Stomach smooth muscle (tissue), 2 donors: ENCODE data around the gene GBF1.
A peak's percentile ranks its signal among the peaks of the same experiment; 100 is the strongest.

ENCODE experiments used
- H3K27ac ChIP-seq: one replicate; pipeline ENCODE4 v1.7.0; 2013; ENCODE audit warnings: mild to moderate bottlenecking, low read length, inconsistent platforms
- H3K27me3 ChIP-seq, 2 donors: one replicate each; pipeline ENCODE4 v1.7.0; 2013; ENCODE audit warnings: low read length in 2 of 2; ENCODE audit not compliant: insufficient read depth in 2 of 2, control insufficient read depth in 1 of 2
- H3K36me3 ChIP-seq, 2 donors: one replicate each; pipeline ENCODE4 v1.7.0; 2013; ENCODE audit warnings: low read length in 2 of 2; ENCODE audit not compliant: control insufficient read depth in 2 of 2, insufficient read depth in 2 of 2
- H3K4me1 ChIP-seq: one replicate; pipeline ENCODE4 v1.7.0; 2013; ENCODE audit warnings: low read length; ENCODE audit not compliant: control insufficient read depth, insufficient read depth
- H3K4me3 ChIP-seq, 2 donors: one replicate each; pipeline ENCODE4 v1.7.0; 2013; ENCODE audit warnings: low read length in 2 of 2
- H3K9ac ChIP-seq, 2 donors: one replicate each; pipeline ENCODE4 v1.7.0; 2013; ENCODE audit warnings: low read length in 2 of 2, mild to moderate bottlenecking in 1 of 2
- H3K9me3 ChIP-seq, 2 donors: one replicate each; pipeline ENCODE4 v1.7.0; 2013; ENCODE audit warnings: low read length in 2 of 2; ENCODE audit not compliant: control insufficient read depth in 2 of 2
- donor health status: healthy.
- donor health status: Pancreatic carcinoma.

GBF1 gene

GRCh38 chr10:102394079-102394800 is 148.9 kb downstream of the GBF1 start:
- Histone ChIP-seq H3K4me3 (peak overlapping the region; percentile 94 to 99), H3K4me1 (peaks cover 50% of the 10 kb centered on the region), H3K36me3 (peaks cover 11 to 14% of the 10 kb centered on the region in 2 donors), H3K27me3 (no peaks in the 10 kb centered on the region), H3K9me3 (no peaks in the 10 kb centered on the region), H3K9ac (peak overlapping the region; percentile 88 to 89), H3K27ac (peak overlapping the region; percentile 99)

- Histone ChIP-seq H3K36me3 (peaks cover 11 to 15% of the 10 kb centered on the region in 2 donors), H3K4me1 (peaks cover 56% of the 10 kb centered on the region), H3K27me3 (no peaks in the 10 kb centered on the region), H3K4me3 (peak overlapping the region; percentile 94 to 99), H3K27ac (peak overlapping the region; percentile 99), H3K9ac (peak overlapping the region; percentile 88 to 89), H3K9me3 (no peaks in the 10 kb centered on the region)
These were observed 149.6 kb downstream of the GBF1 start for GRCh38 chr10:102394801-102395399.

DNA sequence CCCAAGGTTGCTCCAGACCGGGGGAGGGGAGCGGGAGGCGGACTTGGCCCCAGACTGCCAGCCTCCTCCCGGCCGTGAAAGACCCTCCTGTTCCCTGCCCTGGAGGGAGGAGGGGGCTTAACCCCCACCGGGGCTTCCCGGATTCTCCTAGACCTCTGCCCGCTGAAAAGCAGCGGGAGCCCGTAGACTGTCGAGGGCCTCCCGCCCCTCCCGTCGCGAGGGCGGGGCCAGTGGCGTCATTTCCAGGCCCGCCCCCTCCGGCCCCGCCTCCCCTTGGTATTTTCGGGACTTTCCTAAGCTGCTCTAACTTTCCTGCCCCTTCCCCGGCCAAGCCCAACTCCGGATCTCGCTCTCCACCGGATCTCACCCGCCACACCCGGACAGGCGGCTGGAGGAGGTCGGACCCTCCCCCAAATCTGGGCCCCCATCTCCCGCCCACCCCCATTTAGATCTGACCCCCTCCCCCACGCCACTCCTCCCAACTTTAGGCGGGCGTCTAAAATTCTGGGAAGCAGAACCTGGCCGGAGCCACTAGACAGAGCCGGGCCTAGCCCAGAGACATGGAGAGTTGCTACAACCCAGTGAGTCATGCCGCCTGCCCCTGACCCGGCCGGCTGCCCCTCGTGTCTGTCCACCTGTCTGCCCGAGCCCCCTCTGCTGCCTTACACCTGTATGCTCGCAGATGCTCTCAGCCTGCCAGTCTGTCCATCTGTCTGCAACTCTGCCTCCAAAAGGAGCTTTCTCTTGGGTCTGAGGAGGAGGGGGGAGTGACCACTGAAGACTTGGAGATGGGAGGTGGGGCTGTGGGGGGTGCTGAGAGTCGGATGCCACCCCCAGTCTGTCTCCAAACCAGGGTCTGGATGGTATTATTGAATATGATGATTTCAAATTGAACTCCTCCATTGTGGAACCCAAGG is 150.3 kb downstream of the GBF1 start, which contains the start of gene NFKB2:
NFKB2 (plus strand) TSS at position 306 of the 917 bp plus-strand sequence; CDS start at position 561, 255 bp downstream.
- peaks cover 64% of the 10 kb centered on the region for H3K4me1 ChIP-seq
- H3K27ac ChIP-seq, result peak within 1 kb of the TSS; percentile 99
- H3K36me3 ChIP-seq, result peaks cover 16 to 22% of the 10 kb centered on the region in 2 donors
- no peaks in the 10 kb centered on the region for H3K27me3 ChIP-seq
- H3K9me3 ChIP-seq, result no peaks in the 10 kb centered on the region
- peak within 1 kb of the TSS; percentile 94 to 99 for H3K4me3 ChIP-seq
- H3K9ac ChIP-seq, result peak within 1 kb of the TSS; percentile 88 to 89

DNA sequence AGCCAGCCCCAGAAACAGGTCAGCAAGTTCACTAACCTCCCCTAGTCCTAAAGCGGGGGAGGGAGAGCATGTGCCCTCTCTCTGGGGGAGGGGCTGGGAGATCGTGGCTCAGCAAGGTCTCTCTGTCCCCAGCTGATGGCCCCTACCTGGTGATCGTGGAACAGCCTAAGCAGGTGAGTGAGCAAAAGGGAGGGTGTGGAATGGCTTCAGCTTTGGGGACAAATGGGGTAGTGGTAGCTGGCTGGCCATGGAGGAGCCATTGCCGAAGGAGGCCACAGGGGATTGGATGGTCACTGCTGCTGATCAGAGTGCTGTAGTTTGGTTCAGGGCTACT is 151.0 kb downstream of the GBF1 start:
- Histone ChIP-seq H3K27me3 (no peaks in the 10 kb centered on the region), H3K9ac (peak overlapping the region; percentile 87 to 89), H3K4me1 (peaks cover 70% of the 10 kb centered on the region), H3K36me3 (peaks cover 19 to 25% of the 10 kb centered on the region in 2 donors), H3K9me3 (no peaks in the 10 kb centered on the region), H3K4me3 (peak overlapping the region; percentile 81 to 94), H3K27ac (peak overlapping the region; percentile 99)

DNA sequence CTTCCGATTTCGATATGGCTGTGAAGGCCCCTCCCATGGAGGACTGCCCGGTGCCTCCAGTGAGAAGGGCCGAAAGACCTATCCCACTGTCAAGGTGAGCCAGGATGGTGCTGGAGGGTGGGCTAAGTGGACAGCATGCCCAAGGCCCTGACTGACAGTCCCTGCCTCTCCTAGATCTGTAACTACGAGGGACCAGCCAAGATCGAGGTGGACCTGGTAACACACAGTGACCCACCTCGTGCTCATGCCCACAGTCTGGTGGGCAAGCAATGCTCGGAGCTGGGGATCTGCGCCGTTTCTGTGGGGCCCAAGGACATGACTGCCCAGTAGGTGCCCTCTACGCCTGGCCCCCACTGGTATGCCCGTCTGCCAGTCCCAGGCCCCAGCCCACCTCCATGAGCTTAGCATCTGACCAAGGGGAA is 151.4 kb downstream of the GBF1 start:
- Histone ChIP-seq H3K27me3 (no peaks in the 10 kb centered on the region), H3K36me3 (peaks cover 23 to 29% of the 10 kb centered on the region in 2 donors), H3K4me3 (peak overlapping the region; percentile 81 to 94), H3K27ac (peak overlapping the region; percentile 99), H3K9ac (peak overlapping the region; percentile 87 to 89), H3K4me1 (peaks cover 74% of the 10 kb centered on the region), H3K9me3 (no peaks in the 10 kb centered on the region)

DNA sequence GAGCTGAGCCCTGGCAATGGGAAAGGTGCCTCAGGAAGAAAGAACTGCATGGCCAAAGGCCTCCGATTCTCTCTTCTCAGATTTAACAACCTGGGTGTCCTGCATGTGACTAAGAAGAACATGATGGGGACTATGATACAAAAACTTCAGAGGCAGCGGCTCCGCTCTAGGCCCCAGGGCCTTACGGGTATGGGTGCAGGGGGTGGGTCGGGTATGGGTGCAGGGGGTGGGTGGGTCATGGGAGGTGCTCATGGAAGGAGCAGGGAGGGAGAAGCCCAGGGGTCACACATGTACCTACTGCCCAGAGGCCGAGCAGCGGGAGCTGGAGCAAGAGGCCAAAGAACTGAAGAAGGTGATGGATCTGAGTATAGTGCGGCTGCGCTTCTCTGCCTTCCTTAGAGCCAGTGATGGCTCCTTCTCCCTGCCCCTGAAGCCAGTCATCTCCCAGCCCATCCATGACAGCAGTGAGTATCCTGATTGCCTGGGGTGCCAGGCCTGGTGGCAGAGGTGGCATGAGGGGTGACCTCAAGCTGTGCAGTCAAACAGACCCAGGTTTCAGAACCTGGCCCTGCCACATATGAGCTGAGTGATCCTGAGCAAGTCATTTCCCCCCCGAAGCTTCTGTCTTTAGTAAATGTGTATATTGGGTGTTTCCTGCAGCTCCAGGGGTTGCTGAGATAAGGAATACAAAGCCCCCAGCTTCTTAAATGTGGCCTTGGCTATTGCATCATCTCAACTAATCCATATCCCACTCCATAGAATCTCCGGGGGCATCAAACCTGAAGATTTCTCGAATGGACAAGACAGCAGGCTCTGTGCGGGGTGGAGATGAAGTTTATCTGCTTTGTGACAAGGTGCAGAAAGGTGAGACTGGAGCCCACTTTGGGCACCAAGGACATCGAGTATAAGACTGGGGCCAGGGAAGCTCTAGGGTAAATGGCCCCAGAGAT is 152.2 kb downstream of the GBF1 start:
- Histone ChIP-seq H3K27ac (peak overlapping the region; percentile 100), H3K9me3 (no peaks in the 10 kb centered on the region), H3K9ac (peak overlapping the region; percentile 87 to 89), H3K4me3 (peak overlapping the region; percentile 81 to 94), H3K27me3 (no peaks in the 10 kb centered on the region), H3K4me1 (peaks cover 82% of the 10 kb centered on the region), H3K36me3 (peaks cover 29 to 30% of the 10 kb centered on the region in 2 donors)

DNA sequence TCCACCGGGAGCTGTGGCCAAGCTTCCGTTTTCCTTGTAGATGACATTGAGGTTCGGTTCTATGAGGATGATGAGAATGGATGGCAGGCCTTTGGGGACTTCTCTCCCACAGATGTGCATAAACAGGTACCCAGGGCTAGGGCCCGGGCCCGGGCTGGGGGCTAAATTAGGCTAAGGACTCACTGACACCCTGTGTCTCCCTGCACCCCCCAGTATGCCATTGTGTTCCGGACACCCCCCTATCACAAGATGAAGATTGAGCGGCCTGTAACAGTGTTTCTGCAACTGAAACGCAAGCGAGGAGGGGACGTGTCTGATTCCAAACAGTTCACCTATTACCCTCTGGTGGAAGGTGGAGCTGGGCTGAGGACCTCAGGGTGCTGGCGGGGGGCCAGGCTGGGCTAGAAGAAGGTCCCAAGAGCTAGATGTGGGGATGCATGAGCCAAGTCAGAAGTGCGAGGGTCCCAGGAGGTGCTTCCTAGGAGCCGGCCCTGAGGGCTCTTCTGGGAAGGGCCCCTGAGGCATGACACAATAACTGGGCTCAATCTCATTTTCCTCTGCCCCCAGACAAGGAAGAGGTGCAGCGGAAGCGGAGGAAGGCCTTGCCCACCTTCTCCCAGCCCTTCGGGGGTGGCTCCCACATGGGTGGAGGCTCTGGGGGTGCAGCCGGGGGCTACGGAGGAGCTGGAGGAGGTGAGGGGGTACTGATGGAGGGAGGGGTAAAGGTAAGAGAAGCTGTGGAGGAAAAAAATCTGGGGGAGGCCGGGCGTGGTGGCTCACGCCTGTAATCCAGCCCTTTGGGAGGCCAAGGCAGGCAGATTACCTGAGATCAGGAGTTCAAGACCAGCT is 153.1 kb downstream of the GBF1 start:
- H3K27ac ChIP-seq, result peak overlapping the region; percentile 100
- peaks cover 87% of the 10 kb centered on the region for H3K4me1 ChIP-seq
- H3K4me3 ChIP-seq, result peak overlapping the region; percentile 9 to 71
- peak overlapping the region; percentile 29 to 46 for H3K9ac ChIP-seq
- H3K9me3 ChIP-seq, result no peaks in the 10 kb centered on the region
- H3K36me3 ChIP-seq, result peaks cover 30 to 35% of the 10 kb centered on the region in 2 donors
- no peaks in the 10 kb centered on the region for H3K27me3 ChIP-seq

GRCh38 chr10:102399217-102400021 is 154.1 kb downstream of the GBF1 start:
- Histone ChIP-seq H3K27ac (peak overlapping the region; percentile 100), H3K27me3 (no peaks in the 10 kb centered on the region), H3K36me3 (peaks cover 34 to 41% of the 10 kb centered on the region in 2 donors), H3K4me1 (peaks cover 91% of the 10 kb centered on the region), H3K9ac (peak overlapping the region; percentile 46 to 72), H3K4me3 (peak overlapping the region; percentile 52 to 71), H3K9me3 (no peaks in the 10 kb centered on the region)

DNA sequence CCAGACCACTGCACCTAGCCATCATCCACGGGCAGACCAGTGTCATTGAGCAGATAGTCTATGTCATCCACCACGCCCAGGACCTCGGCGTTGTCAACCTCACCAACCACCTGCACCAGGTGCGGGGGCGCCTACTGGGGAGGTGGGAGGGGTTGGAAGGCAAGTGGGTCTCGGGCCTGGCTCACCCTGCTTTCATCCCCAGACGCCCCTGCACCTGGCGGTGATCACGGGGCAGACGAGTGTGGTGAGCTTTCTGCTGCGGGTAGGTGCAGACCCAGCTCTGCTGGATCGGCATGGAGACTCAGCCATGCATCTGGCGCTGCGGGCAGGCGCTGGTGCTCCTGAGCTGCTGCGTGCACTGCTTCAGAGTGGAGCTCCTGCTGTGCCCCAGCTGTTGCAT is 154.7 kb downstream of the GBF1 start:
- H3K9me3 ChIP-seq, result no peaks in the 10 kb centered on the region
- peak overlapping the region; percentile 4 to 72 for H3K9ac ChIP-seq
- no peaks in the 10 kb centered on the region for H3K27me3 ChIP-seq
- peaks cover 91% of the 10 kb centered on the region for H3K4me1 ChIP-seq
- peak overlapping the region; percentile 52 to 71 for H3K4me3 ChIP-seq
- H3K36me3 ChIP-seq, result peaks cover 34 to 43% of the 10 kb centered on the region in 2 donors
- H3K27ac ChIP-seq, result peak overlapping the region; percentile 100
